Measurements from ENCODE around the gene BRD3OS.

- no peak for TF ChIP-seq CTCF (IDR thresholded peaks at IDR 0.05 in 4 of 5, conservative IDR thresholded peaks at IDR 0.05 in 1 of 5)
- no peak for TF ChIP-seq POLR2A (IDR thresholded peaks at IDR 0.05)
These were observed 30.0 kb upstream of the BRD3OS start for GRCh38 chr9:133995012-133995896.

Data from gastrocnemius medialis (tissue), 4 donors.